ENCODE data around the gene NTN4. TPM values are rescaled to one million over a fixed set of nuclear protein-coding genes. Genes with fewer than 3 reads are reported as not detected.

NTN4 gene
- total RNA-seq, 6 donors from 2014 or later: 74.1 to 115 (median 94.3) TPM

DNA sequence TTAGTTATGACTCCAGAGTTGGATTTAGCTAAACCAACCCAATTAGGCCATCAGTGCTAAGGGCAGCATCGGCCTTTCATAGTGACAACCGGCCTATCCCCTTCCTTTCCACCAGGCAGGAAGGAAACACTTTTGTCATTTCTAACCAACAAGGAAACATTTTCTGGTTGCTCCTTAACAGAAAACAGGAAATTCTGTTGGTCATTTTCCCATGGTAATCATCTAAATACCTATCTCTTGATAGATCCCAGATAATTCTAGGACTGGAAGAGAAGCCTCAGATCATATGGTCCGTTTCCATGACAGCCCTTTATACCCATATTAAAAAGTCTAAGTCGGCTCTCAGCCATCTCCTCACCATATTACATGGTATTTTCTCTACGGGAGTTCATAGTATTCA lies 160.1 kb downstream of the NTN4 start:
- DNase-seq (no peak), ATAC-seq (ENCODE audit: low FRiP score in 2 of 2) (no peak)
- Histone ChIP-seq H3K4me3 (no peak overlapping the region), H3K9me3 (no peaks in the 10 kb centered on the region), H3K27me3 (no peaks in the 10 kb centered on the region), H3K36me3 (no peaks in the 10 kb centered on the region), H3K4me1 (peaks cover 0 to 15% (median 11%) of the 10 kb centered on the region in 4 donors), H3K27ac (no peak overlapping the region)
- no peak for TF ChIP-seq POLR2A (IDR thresholded peaks at IDR 0.05)
- TF ChIP-seq, protein P1, sequence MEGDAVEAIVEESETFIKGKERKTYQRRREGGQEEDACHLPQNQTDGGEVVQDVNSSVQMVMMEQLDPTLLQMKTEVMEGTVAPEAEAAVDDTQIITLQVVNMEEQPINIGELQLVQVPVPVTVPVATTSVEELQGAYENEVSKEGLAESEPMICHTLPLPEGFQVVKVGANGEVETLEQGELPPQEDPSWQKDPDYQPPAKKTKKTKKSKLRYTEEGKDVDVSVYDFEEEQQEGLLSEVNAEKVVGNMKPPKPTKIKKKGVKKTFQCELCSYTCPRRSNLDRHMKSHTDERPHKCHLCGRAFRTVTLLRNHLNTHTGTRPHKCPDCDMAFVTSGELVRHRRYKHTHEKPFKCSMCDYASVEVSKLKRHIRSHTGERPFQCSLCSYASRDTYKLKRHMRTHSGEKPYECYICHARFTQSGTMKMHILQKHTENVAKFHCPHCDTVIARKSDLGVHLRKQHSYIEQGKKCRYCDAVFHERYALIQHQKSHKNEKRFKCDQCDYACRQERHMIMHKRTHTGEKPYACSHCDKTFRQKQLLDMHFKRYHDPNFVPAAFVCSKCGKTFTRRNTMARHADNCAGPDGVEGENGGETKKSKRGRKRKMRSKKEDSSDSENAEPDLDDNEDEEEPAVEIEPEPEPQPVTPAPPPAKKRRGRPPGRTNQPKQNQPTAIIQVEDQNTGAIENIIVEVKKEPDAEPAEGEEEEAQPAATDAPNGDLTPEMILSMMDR (IDR thresholded peaks at IDR 0.05): no peak
- no peak for TF ChIP-seq POLR2AphosphoS5 (IDR thresholded peaks at IDR 0.05)
- no peak for TF ChIP-seq EP300 (IDR thresholded peaks at IDR 0.05)
- WGBS, 2 donors: 68 to 79% methylated on average over 5 of the region's 5 CpGs

DNA sequence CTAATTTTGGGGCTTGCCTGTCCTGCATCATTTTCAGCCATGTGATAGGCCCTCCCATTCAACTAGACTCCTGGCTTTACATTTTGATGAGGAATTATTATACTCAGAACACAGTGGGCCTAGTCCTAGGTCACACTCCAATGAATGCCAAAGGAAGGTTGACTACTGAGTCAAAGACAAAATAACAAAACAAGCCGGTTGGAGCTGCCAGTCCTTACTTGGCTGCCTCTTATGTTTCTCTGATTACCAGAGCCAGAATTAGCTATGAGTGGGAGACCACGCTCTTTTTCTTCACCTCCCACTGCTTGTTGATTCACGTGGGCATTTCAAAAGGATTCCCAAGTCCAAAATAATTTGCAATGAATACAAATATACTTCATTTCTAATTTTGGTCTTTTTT lies 161.2 kb downstream of the NTN4 start:
- no peak for DNase-seq
- no peak for ATAC-seq (ENCODE audit: low FRiP score in 2 of 2)
- no peak for TF ChIP-seq POLR2AphosphoS5 (IDR thresholded peaks at IDR 0.05)
- TF ChIP-seq POLR2A (IDR thresholded peaks at IDR 0.05): no peak
- TF ChIP-seq EP300 (IDR thresholded peaks at IDR 0.05): no peak
- Histone ChIP-seq H3K27me3 (no peaks in the 10 kb centered on the region), H3K27ac (no peak overlapping the region), H3K4me3 (no peak overlapping the region), H3K4me1 (peaks cover 4 to 16% (median 9%) of the 10 kb centered on the region in 4 donors), H3K9me3 (no peaks in the 10 kb centered on the region), H3K36me3 (no peaks in the 10 kb centered on the region)
- WGBS, 2 donors: 88% methylated on average over 3 of the region's 3 CpGs

DNA sequence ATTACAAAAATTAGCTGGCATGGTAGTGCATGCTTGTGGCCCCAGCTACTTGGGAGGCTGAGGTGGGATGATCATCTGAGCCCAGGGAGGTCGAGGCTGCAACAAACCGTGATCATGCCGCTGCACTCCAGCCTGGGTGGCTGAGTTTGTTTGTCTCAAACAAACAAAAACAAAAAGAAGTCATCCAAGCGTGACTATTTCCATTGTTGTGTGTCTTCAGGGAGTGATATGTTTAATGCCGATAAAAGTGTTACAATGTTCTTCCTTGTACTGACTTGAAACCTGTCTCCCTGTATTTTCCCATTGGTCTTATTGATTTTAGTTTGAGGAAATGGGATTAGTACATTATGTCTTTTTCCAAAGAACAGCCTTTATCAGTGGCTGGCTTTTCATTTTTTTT lies 163.7 kb downstream of the NTN4 start:
- peaks cover 0 to 9% (median 2%) of the 10 kb centered on the region in 4 donors for H3K4me1 ChIP-seq
- H3K27ac ChIP-seq: no peak overlapping the region
- TF ChIP-seq POLR2AphosphoS5 (IDR thresholded peaks at IDR 0.05): no peak
- H3K27me3 ChIP-seq: no peaks in the 10 kb centered on the region
- no peak overlapping the region for H3K4me3 ChIP-seq
- ATAC-seq (ENCODE audit: low FRiP score in 2 of 2): no peak
- no peak for DNase-seq
- H3K9me3 ChIP-seq: no peaks in the 10 kb centered on the region
- 85 to 87% methylated on average over 5 of the region's 5 CpGs for WGBS, 2 donors
- H3K36me3 ChIP-seq: no peaks in the 10 kb centered on the region

DNA sequence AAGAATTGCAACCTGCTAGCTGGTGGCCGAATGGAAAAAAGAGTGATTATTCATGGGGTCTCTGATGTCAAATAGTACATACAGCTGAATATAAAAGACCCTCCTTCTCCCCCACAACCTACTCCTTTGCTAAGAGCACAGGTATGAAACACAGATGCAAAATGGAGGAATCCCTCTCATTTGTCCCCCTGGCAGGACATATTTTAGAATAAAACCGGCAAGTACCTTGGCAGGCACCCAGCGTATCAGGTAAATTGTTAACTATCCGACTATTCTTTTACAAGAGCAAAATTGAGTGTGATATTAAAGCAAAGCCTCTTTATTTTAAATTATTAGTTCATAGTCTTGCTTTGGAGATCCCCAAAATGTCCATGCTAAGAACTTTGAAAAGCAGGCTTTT lies 165.6 kb downstream of the NTN4 start:
- no peak overlapping the region for H3K27ac ChIP-seq
- H3K4me3 ChIP-seq: no peak overlapping the region
- H3K36me3 ChIP-seq: no peaks in the 10 kb centered on the region
- WGBS, 2 donors: 68 to 72% methylated on average over 4 of the region's 4 CpGs
- ATAC-seq (ENCODE audit: low FRiP score in 2 of 2) (no peak), DNase-seq (no peak)
- H3K27me3 ChIP-seq: no peaks in the 10 kb centered on the region
- no peaks in the 10 kb centered on the region for H3K9me3 ChIP-seq
- TF ChIP-seq, protein P1 (IDR thresholded peaks at IDR 0.05): no peak
- no peak for TF ChIP-seq EP300 (IDR thresholded peaks at IDR 0.05)
- no peak for TF ChIP-seq POLR2A (IDR thresholded peaks at IDR 0.05)
- no peak for TF ChIP-seq POLR2AphosphoS5 (IDR thresholded peaks at IDR 0.05)
- H3K4me1 ChIP-seq: peaks cover 0 to 9% (median 2%) of the 10 kb centered on the region in 4 donors

DNA sequence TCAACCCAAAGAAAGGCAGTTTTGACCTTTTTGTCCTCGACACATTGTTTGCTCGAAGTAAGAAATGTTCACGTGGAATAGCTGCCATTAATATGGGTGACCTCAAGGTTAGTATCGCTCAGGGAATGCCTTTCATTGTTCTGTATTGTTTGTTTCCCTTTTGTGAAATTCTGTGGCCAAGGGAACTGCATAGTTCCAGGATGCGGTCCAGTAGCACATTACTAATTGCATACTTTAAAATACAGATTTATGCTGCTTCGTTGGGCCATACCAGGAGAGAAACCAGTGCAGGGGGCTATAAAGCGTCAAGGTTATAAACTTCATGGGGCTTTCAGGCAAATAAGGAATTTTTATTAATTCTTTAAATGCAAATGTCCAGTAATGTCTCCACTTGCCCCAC lies 166.0 kb downstream of the NTN4 start:
- TF ChIP-seq POLR2A (IDR thresholded peaks at IDR 0.05) (no peak), POLR2AphosphoS5 (IDR thresholded peaks at IDR 0.05) (no peak), EP300 (IDR thresholded peaks at IDR 0.05) (no peak)
- TF ChIP-seq, protein P1 (IDR thresholded peaks at IDR 0.05): no peak
- ATAC-seq (ENCODE audit: low FRiP score in 2 of 2) (no peak), DNase-seq (no peak)
- Histone ChIP-seq H3K4me1 (peaks cover 0 to 9% (median 2%) of the 10 kb centered on the region in 4 donors), H3K36me3 (no peaks in the 10 kb centered on the region), H3K27me3 (no peaks in the 10 kb centered on the region), H3K27ac (no peak overlapping the region), H3K9me3 (no peaks in the 10 kb centered on the region), H3K4me3 (no peak overlapping the region)
- WGBS, 2 donors: 50 to 66% methylated on average over 7 of the region's 7 CpGs

DNA sequence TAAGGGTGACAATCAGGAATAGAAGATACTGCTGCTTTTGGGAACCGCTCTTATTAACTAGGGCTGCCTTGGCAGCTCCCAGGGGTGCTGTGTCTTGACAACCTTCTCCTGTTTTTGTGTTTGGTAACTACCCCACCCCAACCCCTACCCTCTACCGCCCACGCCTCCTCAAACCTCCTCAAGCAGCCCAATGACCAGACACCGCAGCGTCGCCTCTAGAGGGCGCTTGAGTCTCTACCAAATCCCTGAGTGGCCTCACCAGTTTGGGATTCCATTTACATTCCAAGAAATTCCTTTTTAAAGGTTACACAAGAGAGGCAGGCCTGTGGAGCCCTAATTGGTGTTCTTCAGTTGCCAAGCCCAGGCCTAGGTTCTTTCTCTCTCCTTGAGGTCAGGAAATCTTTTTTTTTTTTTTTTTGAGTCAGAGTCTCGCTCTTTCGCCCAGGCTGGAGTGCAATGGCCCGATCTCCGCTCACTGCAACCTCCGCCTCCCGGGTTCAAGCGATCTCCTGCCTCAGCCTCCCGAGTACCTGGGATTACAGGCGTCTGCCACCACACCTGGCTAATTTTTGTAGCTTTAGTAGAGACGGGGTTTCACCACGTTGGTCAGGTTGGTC lies 166.9 kb downstream of the NTN4 start:
- peak; percentile 84 to 89 for ATAC-seq (ENCODE audit: low FRiP score in 2 of 2)

More for the DNA sequence above, 166.9 kb downstream of the NTN4 start:
- no peaks in the 10 kb centered on the region for H3K27me3 ChIP-seq
- peaks cover 0 to 9% (median 2%) of the 10 kb centered on the region in 4 donors for H3K4me1 ChIP-seq
- H3K27ac ChIP-seq: peak overlapping the region in 2 of 4 donors; percentile 23 to 55
- TF ChIP-seq EP300 (IDR thresholded peaks at IDR 0.05) (no peak), POLR2AphosphoS5 (IDR thresholded peaks at IDR 0.05) (peak in 1 of 2 donors; percentile 10)
- TF ChIP-seq, protein P1 (IDR thresholded peaks at IDR 0.05): peak; percentile 41 to 71 (median 57)
- no peaks in the 10 kb centered on the region for H3K36me3 ChIP-seq
- no peaks in the 10 kb centered on the region for H3K9me3 ChIP-seq
- WGBS, 2 donors: 57 to 63% methylated on average over 17 to 18 of the region's 18 CpGs
- DNase-seq: peak in 1 of 2 donors; percentile 79
- no peak overlapping the region for H3K4me3 ChIP-seq
